Nephron (organoid): Measurements from ENCODE around the gene CASP4.
A peak's percentile ranks its signal among the peaks of the same experiment; 100 is the strongest.

Experiments used
- H3K27ac Mint-ChIP-seq, 3 experiments: 2 replicates each; pipeline ENCODE4 v1.8.0; 2020; ENCODE audit warnings: mixed read lengths in 3 of 3, mild to moderate bottlenecking in 2 of 3, moderate library complexity in 1 of 3
- H3K27me3 Mint-ChIP-seq: 2 replicates; pipeline ENCODE4 v1.8.0; 2021; ENCODE audit warnings: low read depth, mild to moderate bottlenecking, moderate library complexity, mixed read lengths
- H3K36me3 Mint-ChIP-seq: 2 replicates; pipeline ENCODE4 v1.8.0; 2020; ENCODE audit warnings: low read depth, mixed read lengths
- H3K4me1 Mint-ChIP-seq: 2 replicates; pipeline ENCODE4 v1.8.0; 2020; ENCODE audit warnings: mixed read lengths
- H3K4me3 Mint-ChIP-seq, 3 experiments: 2 replicates each; pipeline ENCODE4 v1.8.0; 2020; ENCODE audit warnings: mild to moderate bottlenecking in 3 of 3, mixed read lengths in 3 of 3, moderate library complexity in 2 of 3
- H3K9me3 Mint-ChIP-seq: 2 replicates; pipeline ENCODE4 v1.8.0; 2020; ENCODE audit warnings: mixed read lengths
- CTCF ChIP-seq, 3 experiments: fragments of 200-600 bp; sonication (generic); IDR thresholded peaks; one replicate each; pipeline ENCODE4 v1.5.0; 2021; ENCODE audit warnings: antibody characterized with exemption in 3 of 3; ENCODE audit not compliant: unreplicated experiment in 3 of 3

The CASP4 gene

GRCh38 chr11:104897891-104898684, 70.3 kb downstream of the CASP4 start, which contains the start of gene CASP12:
Gene CASP12, minus strand, starts transcription at chr11:104898460.
- Mint-ChIP-seq H3K27me3 (no peaks in the 10 kb centered on the region), H3K9me3 (no peaks in the 10 kb centered on the region), H3K4me3 (peak within 1 kb of the TSS in 1 of 3 experiments; percentile 14), H3K4me1 (peaks cover 19% of the 10 kb centered on the region), H3K36me3 (no peaks in the 10 kb centered on the region), H3K27ac (peak within 1 kb of the TSS; percentile 42 to 75 (median 53))
- TF ChIP-seq CTCF (IDR thresholded peaks at IDR 0.05; ENCODE audit: unreplicated experiment in 3 of 3): no peak

DNA sequence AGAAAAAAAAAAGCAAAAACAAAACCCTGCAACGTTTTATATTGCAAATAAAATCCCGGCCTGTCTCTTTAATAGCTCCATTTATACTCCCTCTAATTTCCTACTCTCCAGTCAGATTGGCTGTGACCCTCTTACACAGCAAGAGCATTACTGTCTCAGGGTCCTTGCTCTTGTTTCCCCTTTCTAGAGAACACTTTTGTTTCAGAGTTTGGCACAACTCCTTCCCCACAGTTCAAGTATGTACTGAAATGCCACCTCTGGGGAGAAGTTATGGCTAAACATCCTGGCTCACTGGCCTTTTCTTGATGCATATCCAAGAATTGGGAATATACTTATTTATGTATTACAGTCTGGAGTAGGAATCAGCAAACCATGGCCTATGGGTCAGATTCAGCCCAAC, 72.7 kb downstream of the CASP4 start:
- Mint-ChIP-seq H3K27me3 (no peaks in the 10 kb centered on the region), H3K9me3 (no peaks in the 10 kb centered on the region), H3K36me3 (no peaks in the 10 kb centered on the region), H3K27ac (peak overlapping the region in 2 of 3 experiments; percentile 30 to 31), H3K4me3 (no peak overlapping the region), H3K4me1 (peaks cover 19% of the 10 kb centered on the region)
- no peak for TF ChIP-seq CTCF (IDR thresholded peaks at IDR 0.05; ENCODE audit: unreplicated experiment in 3 of 3)

DNA sequence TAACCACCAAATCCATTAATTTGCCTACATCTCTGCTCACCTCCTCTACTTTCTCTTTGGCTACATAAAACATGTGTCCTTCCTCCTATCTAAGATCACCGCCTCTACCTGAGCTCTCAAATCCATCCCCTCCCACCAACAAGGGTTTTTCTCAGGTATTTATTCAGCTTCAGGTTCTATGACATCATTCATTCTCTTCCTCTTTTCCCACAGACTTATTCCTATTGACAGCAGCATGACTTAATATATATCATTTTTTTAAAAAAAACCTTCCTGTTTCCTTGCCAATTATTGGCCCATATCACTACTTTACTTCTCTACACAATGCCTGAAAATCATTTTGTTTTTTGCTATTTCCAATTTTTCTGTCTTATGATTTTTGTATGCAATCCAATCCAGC, 74.5 kb downstream of the CASP4 start:
- Mint-ChIP-seq H3K9me3 (no peaks in the 10 kb centered on the region), H3K4me1 (peaks cover 19% of the 10 kb centered on the region), H3K36me3 (no peaks in the 10 kb centered on the region), H3K27me3 (no peaks in the 10 kb centered on the region), H3K4me3 (no peak overlapping the region), H3K27ac (no peak overlapping the region)
- TF ChIP-seq CTCF (IDR thresholded peaks at IDR 0.05; ENCODE audit: unreplicated experiment in 3 of 3): no peak
